Measurements from ENCODE around the gene C6orf132. TPM values are rescaled to one million over a fixed set of nuclear protein-coding genes. Genes with fewer than 3 reads are reported as not detected.
A peak's percentile ranks its signal among the peaks of the same experiment; 100 is the strongest.

C6orf132 gene
- total and polyA plus RNA-seq, 2 of the 8 experiments (the other 6 are each of a cell fraction or from before 2014, with no cell fraction given) = 31.5 to 64.0 TPM

DNA sequence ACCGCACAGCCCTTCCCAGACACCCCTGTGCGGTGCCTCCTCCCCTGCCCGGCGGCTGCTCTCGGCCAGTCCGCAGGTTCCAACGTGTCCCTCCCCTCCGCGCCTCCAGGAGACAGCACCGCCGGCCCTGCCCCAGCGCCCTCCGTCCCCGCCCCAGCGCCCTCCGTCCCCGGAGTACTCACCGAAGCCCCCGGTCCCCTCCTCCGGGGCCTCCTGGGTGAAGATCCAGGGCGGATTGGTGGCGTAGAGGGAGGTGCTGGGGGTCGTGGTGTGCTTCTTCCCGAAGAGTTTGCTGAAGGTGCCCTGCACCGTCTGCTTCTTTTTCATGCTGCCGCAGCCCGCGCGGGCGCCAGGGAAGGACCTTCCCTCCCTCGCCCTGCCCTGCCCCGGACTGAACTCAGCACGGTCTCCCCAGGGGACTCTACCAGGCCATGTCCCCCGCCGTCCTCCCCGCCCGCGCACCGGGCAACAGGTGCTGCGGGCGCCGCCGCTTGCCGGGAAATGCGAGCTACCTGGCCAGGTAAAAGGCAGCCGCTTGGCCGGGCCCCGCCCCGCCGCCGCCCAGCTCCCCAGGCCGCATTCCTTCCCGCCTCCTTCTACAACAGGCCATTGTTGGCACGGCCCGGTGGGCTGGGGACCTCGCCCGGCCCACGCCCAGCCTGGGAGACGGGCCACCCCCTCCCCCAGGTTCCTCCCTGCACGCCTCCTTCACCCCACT is at the start of gene C6orf132 (continued):
- TF ChIP-seq TBP (IDR thresholded peaks at IDR 0.05; ENCODE audit: low read depth, low read length) (peak; percentile 90), TAF7 (optimal IDR thresholded peaks at IDR 0.05; ENCODE audit: borderline replicate concordance, low read depth, low read length) (peak; percentile 94), RBBP5 (IDR thresholded peaks at IDR 0.05; ENCODE audit: borderline replicate concordance, low read depth, low read length) (peak; percentile 36; the same call in 1 of the 2 replicates), SIN3A (conservative IDR thresholded peaks at IDR 0.05 in 1 of 2, IDR thresholded peaks at IDR 0.05 in 1 of 2; ENCODE audit: low read depth in 1 of 2, low read length in 2 of 2) (peak in 1 of 2 experiments; percentile 61; a peak in 1 of 4 replicates), KDM5A (IDR thresholded peaks at IDR 0.05; ENCODE audit: low read length) (no peak), SUZ12 (IDR thresholded peaks at IDR 0.05; ENCODE audit: low read length) (no peak), CBX8 (IDR thresholded peaks at IDR 0.05; ENCODE audit: borderline replicate concordance, low read depth, low read length) (no peak), CHD1 (IDR thresholded peaks at IDR 0.05; ENCODE audit: low read depth, low read length) (no peak)
- TF ChIP-seq, protein P1, sequence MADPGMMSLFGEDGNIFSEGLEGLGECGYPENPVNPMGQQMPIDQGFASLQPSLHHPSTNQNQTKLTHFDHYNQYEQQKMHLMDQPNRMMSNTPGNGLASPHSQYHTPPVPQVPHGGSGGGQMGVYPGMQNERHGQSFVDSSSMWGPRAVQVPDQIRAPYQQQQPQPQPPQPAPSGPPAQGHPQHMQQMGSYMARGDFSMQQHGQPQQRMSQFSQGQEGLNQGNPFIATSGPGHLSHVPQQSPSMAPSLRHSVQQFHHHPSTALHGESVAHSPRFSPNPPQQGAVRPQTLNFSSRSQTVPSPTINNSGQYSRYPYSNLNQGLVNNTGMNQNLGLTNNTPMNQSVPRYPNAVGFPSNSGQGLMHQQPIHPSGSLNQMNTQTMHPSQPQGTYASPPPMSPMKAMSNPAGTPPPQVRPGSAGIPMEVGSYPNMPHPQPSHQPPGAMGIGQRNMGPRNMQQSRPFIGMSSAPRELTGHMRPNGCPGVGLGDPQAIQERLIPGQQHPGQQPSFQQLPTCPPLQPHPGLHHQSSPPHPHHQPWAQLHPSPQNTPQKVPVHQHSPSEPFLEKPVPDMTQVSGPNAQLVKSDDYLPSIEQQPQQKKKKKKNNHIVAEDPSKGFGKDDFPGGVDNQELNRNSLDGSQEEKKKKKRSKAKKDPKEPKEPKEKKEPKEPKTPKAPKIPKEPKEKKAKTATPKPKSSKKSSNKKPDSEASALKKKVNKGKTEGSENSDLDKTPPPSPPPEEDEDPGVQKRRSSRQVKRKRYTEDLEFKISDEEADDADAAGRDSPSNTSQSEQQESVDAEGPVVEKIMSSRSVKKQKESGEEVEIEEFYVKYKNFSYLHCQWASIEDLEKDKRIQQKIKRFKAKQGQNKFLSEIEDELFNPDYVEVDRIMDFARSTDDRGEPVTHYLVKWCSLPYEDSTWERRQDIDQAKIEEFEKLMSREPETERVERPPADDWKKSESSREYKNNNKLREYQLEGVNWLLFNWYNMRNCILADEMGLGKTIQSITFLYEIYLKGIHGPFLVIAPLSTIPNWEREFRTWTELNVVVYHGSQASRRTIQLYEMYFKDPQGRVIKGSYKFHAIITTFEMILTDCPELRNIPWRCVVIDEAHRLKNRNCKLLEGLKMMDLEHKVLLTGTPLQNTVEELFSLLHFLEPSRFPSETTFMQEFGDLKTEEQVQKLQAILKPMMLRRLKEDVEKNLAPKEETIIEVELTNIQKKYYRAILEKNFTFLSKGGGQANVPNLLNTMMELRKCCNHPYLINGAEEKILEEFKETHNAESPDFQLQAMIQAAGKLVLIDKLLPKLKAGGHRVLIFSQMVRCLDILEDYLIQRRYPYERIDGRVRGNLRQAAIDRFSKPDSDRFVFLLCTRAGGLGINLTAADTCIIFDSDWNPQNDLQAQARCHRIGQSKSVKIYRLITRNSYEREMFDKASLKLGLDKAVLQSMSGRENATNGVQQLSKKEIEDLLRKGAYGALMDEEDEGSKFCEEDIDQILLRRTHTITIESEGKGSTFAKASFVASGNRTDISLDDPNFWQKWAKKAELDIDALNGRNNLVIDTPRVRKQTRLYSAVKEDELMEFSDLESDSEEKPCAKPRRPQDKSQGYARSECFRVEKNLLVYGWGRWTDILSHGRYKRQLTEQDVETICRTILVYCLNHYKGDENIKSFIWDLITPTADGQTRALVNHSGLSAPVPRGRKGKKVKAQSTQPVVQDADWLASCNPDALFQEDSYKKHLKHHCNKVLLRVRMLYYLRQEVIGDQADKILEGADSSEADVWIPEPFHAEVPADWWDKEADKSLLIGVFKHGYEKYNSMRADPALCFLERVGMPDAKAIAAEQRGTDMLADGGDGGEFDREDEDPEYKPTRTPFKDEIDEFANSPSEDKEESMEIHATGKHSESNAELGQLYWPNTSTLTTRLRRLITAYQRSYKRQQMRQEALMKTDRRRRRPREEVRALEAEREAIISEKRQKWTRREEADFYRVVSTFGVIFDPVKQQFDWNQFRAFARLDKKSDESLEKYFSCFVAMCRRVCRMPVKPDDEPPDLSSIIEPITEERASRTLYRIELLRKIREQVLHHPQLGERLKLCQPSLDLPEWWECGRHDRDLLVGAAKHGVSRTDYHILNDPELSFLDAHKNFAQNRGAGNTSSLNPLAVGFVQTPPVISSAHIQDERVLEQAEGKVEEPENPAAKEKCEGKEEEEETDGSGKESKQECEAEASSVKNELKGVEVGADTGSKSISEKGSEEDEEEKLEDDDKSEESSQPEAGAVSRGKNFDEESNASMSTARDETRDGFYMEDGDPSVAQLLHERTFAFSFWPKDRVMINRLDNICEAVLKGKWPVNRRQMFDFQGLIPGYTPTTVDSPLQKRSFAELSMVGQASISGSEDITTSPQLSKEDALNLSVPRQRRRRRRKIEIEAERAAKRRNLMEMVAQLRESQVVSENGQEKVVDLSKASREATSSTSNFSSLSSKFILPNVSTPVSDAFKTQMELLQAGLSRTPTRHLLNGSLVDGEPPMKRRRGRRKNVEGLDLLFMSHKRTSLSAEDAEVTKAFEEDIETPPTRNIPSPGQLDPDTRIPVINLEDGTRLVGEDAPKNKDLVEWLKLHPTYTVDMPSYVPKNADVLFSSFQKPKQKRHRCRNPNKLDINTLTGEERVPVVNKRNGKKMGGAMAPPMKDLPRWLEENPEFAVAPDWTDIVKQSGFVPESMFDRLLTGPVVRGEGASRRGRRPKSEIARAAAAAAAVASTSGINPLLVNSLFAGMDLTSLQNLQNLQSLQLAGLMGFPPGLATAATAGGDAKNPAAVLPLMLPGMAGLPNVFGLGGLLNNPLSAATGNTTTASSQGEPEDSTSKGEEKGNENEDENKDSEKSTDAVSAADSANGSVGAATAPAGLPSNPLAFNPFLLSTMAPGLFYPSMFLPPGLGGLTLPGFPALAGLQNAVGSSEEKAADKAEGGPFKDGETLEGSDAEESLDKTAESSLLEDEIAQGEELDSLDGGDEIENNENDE (IDR thresholded peaks at IDR 0.05; ENCODE audit: insufficient replicate concordance, low read length) = no peak
- TF ChIP-seq, protein P2, sequence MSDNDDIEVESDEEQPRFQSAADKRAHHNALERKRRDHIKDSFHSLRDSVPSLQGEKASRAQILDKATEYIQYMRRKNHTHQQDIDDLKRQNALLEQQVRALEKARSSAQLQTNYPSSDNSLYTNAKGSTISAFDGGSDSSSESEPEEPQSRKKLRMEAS (IDR thresholded peaks at IDR 0.05) = peak; percentile 69

Data from H1 (cell line).